Endothelial cell of umbilical vein (primary cell): ENCODE measurements around the gene UNC5C.

Experiments
- EZH2 ChIP-seq: IDR thresholded peaks from 2 replicates; pipeline ENCODE4 v1.6.1; 2012; ENCODE audit warnings: borderline replicate concordance, low read depth, mild to moderate bottlenecking, moderate library complexity, low read length, inconsistent platforms; ENCODE audit not compliant: severe bottlenecking
- POLR2A ChIP-seq: IDR thresholded peaks from 2 replicates; pipeline ENCODE4 v1.6.1; 2012; ENCODE audit warnings: low read depth, mild to moderate bottlenecking, control low read depth, low read length
- TF ChIP-seq, protein P1 (sequence below), 2 donors: IDR thresholded peaks; 1 replicate in 1 of 2; 2 replicates in 1 of 2; pipeline ENCODE4 v1.5.1; 2011; ENCODE audit warnings: low read length in 2 of 2, mild to moderate bottlenecking in 2 of 2, moderate library complexity in 2 of 2, control low read depth in 1 of 2, inconsistent platforms in 1 of 2, low read depth in 1 of 2; ENCODE audit not compliant: insufficient read depth in 1 of 2; ENCODE audit errors: extremely low read depth in 1 of 2

GRCh38 chr4:95439896-95440295 lies 108.9 kb downstream of the UNC5C start:
- TF ChIP-seq, protein P1, sequence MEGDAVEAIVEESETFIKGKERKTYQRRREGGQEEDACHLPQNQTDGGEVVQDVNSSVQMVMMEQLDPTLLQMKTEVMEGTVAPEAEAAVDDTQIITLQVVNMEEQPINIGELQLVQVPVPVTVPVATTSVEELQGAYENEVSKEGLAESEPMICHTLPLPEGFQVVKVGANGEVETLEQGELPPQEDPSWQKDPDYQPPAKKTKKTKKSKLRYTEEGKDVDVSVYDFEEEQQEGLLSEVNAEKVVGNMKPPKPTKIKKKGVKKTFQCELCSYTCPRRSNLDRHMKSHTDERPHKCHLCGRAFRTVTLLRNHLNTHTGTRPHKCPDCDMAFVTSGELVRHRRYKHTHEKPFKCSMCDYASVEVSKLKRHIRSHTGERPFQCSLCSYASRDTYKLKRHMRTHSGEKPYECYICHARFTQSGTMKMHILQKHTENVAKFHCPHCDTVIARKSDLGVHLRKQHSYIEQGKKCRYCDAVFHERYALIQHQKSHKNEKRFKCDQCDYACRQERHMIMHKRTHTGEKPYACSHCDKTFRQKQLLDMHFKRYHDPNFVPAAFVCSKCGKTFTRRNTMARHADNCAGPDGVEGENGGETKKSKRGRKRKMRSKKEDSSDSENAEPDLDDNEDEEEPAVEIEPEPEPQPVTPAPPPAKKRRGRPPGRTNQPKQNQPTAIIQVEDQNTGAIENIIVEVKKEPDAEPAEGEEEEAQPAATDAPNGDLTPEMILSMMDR (IDR thresholded peaks at IDR 0.05; ENCODE audit: extremely low read depth in 1 of 2, insufficient read depth in 1 of 2, low read depth in 1 of 2, low read length in 2 of 2): no peak
- TF ChIP-seq POLR2A (no peak), EZH2 (no peak)
